ENCODE data around the gene LAMA2. TPM values are rescaled to one million over a fixed set of nuclear protein-coding genes. Genes with fewer than 3 reads are reported as not detected.

LAMA2 gene
- total RNA-seq, 1 donor from 2014 or later, result 107 TPM

DNA sequence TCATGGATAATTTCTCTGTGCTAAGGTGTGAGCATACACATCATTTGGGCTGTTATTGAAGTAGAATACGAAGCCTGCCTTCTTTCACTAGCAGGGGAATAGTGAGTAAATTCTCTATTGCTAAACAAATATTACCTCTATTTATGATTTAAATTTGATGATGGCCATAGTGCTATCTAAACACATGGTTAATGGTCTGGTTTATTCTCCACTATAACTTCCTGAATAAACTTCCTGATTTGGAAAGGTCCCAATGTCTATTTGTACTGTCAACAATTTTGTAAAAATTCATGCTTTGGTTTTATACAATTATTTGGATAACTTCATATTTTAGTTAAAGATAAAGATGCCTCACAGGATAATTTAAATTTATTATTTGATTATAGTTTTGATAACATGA lies 426.2 kb downstream of the LAMA2 start:
- no peak for DNase-seq (ENCODE audit: low spot score)

DNA sequence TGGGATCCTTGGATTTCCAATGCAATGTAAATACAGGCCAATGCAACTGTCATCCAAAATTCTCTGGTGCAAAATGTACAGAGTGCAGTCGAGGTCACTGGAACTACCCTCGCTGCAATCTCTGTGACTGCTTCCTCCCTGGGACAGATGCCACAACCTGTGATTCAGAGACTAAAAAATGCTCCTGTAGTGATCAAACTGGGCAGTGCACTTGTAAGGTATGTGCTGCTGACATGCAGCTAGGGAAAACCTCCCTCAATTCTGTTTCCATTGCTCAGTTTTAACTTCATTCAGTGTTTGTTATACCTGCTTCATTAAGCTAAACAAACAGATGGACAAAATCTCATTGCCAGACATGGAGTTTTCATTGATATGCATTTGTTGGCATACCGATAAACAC lies 429.9 kb downstream of the LAMA2 start:
- no peak for DNase-seq (ENCODE audit: low spot score)

DNA sequence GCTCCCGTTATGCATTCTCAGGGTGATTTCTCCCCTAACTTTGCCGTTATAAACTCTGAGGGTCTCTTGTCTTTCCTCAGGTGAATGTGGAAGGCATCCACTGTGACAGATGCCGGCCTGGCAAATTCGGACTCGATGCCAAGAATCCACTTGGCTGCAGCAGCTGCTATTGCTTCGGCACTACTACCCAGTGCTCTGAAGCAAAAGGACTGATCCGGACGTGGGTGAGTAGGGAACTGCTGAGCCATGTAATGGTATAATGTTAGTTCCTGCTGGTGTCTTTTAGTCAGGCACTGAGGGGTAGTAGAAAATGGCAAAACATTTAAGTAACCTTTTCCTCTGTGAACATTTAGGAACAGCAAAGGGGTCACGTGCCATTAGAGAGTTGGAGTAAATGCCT lies 431.6 kb downstream of the LAMA2 start:
- no peak for DNase-seq (ENCODE audit: low spot score)

DNA sequence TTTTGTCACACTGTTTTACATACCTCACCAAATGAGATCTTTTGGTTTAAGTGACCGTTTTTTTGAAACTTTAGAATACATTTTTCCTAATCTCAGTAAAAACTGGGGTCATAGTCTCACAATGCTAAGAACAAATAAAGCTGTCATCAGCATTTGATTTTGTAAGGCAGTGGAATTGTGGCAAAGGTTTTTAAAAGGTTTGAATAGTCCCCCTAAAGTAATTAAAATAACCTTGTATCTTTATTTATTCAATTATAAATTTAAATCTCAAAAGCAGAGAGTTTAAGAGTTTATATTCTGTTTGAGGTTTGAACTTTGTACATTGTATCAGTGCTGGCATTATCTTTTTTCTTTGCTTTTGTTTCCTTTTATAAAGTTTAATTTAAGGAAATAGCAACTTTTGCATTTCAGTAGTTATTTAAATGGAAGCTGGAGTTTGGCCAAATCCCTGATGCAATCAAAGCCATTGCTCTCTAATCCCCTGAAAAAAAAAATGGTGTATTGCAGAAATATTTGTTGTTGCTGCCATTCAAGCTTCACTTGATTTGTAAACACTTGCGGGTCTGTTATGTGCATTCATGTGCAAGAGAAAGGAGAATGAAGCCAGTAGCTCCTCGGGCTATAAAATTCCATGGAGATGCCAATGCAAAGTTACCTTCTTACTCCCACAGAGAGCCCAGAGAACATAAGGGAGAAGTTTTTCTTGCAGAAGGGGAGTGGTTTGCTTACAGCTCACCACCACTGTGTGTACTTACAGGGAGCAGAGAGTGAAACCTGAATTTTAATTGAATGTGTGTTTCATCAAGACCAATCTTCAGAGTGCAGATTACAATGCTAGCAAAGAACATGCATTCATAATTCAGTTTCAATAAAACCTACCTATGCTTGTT lies 435.2 kb downstream of the LAMA2 start:
- DNase-seq (ENCODE audit: low spot score), result no peak

DNA sequence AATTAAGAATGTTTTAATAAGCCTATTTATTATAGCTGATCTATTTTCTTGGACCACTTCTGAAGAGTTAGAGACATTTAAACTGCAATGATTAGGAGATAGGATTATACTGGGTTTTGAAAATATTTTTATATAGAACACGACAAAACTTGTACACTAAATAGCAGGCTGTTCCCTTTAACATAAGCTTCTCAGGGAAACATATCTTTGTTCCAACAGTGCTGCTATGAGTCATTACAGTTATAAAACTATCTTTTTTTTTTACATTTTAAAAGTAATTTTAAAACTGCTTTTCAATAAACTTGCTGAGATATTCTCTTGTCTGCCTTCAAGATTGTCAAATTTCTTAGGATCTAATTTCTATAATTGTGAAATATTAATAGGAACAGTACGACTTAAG lies 438.0 kb downstream of the LAMA2 start:
- peak; percentile 18 for DNase-seq (ENCODE audit: low spot score)

DNA sequence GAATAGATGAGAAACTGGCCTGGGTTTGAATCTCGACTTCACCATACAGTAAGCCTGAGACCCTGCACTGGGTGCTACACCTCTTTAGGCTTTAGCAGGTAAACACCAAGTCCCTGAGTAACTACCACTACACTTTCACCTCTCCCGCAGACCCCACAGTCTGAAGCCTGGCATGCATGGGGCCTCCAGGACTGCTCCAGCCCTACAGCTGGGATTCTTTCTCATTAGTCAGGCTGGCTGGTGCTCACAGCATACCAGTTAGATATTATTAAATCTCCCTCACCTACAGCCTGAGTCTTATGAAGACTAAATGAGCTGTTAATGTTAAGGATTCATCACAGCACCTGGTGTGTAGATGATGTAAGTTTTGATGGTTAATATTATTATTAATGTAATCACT lies 438.4 kb downstream of the LAMA2 start:
- no peak for DNase-seq (ENCODE audit: low spot score)

DNA sequence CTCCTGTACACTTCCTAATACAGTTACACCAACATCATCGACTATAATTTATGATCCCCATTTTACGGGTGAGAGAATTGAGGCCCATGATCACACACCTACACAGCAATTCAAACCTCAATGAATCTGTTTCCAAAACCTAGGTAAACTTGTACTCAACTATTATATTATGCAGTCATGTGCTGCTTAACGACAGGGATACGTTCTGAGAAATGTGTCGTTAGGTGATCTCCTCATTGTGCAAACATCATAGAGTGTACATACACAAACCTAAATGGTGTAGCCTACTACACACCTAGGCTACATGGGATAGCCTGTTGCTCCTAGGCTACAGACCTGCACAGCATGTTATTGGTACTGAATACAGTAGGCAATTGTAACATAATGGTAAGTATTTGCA lies 441.4 kb downstream of the LAMA2 start:
- no peak for DNase-seq (ENCODE audit: low spot score)

DNA sequence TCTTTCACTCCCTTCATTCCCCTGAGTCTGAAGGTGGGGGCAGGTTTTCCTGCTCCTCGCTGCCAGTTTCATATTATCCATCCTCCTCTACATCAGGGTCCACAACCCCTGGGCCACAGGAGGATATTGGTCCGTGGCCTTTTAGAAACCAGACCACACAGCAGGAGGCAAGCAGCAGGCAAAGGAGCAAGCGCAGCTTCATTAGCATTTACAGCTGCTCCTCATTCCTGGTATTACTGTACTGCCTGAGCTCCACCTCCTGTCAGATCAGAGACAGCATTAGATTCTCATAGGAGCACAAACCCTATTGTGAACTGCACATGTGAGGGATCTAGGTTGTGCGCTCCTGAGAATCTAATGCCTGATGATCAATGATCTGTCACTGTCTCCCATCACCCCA lies 446.7 kb downstream of the LAMA2 start:
- DNase-seq (ENCODE audit: low spot score), result no peak

DNA sequence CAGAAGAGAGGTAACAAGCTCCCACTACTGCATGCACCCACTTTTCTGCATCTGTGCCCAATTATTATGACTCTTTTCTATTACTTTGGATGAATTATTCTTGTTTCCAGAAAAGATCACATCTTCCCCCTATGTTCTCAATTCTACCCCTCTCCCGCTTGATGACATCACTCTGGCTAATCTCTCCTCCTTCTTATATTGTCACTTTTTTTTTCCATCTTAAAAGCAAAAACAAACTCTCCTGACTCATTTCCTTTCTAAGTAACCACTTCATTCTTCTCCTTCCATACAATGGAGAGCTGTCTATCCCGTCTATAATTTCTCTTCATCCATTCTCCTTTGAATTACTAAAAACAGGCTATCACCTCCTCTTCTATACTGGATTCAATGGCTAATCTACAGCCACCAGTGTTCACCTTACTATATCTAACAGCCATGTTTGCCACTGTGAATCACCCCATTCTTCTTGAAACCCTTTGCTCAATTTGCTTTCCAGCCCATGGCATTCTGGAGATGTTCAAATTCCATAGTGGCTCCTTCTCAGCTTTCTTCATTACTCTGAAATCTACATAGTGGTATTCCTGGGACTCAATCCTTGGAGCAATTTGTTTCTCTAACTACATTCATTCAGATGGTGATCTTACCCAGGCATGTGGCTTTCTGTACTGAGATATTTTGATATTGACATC lies 448.7 kb downstream of the LAMA2 start:
- no peak for DNase-seq (ENCODE audit: low spot score)

DNA sequence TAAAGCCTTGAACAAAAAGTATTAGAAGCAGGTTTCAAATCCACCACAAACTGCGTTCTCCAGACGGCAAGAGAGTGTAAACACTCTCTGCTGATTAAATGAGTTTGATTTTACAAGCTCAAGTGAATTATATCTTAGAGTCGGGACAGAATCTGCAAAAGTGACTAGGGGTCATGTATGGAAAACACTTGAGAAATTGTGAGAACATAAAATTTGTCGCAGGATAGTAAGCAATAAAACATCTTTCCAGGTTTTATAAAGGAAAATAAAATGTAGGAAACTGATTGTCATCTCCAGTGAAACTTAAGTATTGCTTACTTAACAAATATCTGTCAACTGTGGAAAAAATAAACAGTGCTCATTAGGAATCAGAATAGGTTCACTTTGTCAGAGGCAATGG lies 452.9 kb downstream of the LAMA2 start:
- DNase-seq (ENCODE audit: low spot score), result no peak

DNA sequence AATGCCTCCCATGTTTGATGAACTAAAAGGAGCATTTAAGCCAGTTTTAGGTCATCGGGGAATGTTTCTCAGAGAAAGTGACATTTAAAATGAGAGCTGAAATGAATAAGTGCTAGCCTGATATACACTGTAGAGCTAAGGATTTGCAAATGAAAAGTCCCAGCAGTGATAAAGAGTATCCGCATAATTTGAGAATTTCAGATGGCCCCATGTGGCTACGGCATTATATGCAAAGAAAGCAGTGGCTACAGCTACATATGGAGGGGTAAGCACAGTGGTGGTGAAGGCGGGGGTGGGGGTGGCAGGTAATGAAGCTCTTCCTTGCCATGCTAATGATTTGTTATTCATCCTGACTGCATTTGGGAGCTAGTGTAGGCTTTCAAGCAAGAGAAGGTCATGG lies 455.7 kb downstream of the LAMA2 start:
- DNase-seq (ENCODE audit: low spot score), result no peak

DNA sequence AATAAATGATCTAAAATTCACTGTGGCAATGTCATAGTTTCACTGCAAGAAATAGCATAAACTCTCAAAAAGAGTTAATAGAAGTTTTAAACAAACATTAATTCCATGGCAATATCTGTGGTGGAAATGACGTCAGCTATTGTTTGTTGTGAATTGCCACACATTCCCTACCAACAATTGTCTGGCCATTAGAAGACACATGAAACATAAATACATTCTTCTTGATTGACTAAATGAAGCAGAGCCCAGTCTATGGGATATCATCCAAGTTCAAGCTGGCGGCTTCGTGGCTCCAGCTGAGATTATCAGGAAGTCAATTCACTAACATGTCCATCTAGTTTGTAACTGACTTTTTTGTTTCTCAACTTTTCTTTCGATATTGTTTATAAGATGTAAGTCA lies 458.0 kb downstream of the LAMA2 start:
- DNase-seq (ENCODE audit: low spot score), result no peak

DNA sequence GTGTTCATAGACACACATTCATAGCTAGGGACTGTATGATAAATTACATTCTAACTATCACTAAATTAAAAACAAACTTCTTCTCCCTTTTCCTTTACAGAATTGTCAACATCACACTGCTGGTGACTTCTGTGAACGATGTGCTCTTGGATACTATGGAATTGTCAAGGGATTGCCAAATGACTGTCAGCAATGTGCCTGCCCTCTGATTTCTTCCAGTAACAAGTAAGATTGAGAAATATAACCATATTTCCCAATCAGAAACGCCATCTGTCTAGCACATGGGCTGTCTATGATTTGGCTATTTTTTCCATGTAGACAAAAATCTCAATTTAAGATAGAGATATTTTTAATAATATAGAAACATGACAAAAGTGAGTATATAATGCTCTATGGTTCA lies 459.3 kb downstream of the LAMA2 start:
- no peak for DNase-seq (ENCODE audit: low spot score)

DNA sequence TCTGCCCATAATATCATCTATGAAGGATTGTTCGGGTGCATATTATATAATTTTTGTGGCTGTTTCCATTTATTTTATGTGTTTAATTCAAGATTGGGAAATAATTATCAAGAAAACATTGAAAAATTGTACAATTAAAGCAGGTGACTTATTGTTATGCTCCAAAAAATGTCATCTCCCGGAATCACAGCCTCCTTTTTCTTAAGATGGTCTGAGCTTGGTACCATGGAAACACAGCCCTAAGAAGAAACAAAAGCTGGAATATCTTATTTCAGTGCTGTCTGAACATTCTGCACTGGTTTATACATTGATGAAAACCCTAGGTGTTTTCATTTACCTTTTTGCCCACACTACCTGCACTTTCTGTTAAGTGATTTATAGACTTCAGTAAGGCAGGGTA lies 459.9 kb downstream of the LAMA2 start:
- no peak for DNase-seq (ENCODE audit: low spot score)

DNA sequence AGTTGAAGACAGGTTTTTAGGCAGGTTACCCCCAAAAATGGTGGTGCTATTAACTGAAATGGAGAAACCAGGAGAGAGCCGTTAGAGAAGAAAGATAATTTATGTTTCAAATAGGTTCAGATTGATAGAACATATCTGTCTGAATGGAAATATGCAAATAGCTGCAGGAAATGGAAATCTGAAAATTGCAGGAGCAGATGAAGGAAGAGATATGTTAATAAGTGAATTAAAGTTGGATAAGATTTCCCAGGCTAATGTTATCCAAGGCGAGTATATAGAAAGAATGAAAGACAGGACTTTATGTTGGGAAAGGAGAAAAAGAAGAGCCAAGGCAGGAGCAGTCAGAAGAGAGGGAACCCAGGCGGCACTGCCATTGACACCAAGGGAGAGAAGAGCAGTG lies 461.4 kb downstream of the LAMA2 start:
- DNase-seq (ENCODE audit: low spot score), result no peak

DNA sequence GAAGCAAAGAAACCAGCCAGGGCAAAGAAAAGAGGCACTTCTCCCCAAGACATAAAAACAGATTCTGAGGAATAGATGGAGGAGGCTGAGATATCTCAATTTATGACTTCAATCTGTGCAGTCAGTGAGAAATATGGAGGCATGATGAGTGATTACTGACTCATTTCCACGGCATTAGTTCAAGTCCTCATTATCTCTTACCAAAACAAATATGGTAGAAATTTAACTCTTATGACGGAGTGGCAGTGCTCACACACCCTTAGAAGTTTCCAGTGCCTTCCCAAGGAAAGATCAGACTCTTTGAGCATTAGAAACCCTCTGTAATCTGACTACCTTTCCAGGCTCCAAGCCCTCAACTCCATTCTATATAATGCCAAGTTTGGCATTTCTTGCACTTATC lies 463.0 kb downstream of the LAMA2 start:
- DNase-seq (ENCODE audit: low spot score), result no peak

DNA sequence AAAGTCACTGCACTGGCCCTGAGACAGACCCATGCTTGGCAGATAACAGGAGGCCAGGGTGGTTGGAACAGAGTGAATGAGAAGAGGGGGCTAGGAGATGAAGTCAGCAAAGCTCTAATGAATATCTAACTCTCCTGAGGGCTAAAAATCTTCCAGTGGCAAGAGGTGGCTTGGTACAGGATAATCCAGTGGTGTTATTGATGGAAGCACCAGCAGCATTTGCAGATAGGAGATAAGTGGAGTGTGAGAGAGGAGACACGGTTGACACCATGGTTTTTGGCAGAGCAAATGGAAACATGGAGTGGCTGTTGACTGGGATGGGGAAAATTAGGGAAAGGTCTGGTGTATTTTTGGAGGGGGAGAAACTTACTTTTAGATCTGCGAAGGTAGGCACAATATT lies 464.0 kb downstream of the LAMA2 start:
- DNase-seq (ENCODE audit: low spot score), result no peak

DNA sequence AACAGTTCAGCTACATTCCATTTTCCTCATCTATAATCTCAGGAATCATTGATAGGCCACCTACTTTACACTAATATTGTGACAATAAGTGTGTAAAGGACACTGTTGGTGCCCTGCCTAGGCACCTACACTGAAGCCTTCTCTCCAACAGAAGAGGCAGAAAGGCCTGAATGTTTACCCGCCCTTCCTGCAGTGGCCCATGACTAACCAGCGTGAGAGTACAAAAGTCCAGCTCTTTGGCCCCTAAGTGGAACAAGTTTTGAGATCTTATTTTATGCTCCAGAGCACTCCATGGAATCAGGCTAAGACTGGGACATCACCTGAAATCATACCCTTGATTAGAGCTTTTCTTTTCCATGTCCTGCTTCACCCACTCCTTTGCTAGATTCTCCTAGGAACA lies 467.3 kb downstream of the LAMA2 start:
- no peak for DNase-seq (ENCODE audit: low spot score)

DNA sequence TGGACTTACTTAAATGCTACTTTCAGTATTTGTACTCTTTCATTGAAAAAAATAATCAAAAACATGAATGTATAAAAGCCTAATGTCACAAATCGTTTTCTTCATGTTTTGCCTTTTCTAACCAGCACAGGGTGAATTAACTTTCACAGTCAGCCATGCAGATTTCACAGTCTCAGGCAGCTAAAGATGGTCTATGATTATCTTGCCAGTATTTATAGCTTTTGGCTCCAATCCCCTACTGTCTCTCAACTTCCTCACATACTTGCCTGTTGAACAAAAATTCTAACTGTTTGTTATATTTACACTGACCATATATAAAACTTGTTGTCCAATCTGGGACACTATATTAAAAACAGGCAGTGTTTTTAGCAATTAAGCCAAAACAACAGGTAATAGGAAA lies 468.9 kb downstream of the LAMA2 start:
- DNase-seq (ENCODE audit: low spot score), result no peak

DNA sequence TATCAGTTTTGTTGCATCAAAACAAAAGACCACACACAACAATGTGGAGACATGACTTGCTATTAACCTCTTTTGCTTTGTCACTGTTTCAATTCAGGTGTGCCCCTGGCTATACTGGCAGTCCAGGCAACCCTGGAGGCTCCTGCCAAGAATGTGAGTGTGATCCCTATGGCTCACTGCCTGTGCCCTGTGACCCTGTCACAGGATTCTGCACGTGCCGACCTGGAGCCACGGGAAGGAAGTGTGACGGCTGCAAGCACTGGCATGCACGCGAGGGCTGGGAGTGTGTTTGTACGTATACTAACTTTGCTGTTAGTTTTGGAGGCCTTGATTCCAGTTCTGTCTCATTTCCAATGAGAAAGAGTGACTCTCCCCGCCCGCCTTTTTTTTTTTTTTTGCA lies 470.1 kb downstream of the LAMA2 start:
- no peak for DNase-seq (ENCODE audit: low spot score)

DNA sequence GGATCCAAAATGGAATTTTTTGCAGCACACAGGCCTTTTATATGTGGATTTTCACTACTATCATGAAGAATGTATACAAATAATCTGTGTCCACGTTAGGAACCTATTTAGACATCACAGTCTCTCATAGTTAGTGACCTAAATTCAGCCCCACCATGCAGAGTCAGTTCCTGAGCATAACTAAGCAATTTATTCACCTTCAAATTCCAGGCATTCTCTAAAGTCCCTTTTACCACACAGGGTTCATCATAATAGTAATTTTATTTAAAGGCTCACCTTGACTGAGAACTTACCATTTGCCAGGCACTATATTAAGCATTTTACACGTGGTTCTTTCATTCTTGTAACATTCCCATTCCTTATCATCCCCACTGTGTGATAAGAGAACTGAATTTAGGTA lies 473.2 kb downstream of the LAMA2 start:
- DNase-seq (ENCODE audit: low spot score), result no peak

DNA sequence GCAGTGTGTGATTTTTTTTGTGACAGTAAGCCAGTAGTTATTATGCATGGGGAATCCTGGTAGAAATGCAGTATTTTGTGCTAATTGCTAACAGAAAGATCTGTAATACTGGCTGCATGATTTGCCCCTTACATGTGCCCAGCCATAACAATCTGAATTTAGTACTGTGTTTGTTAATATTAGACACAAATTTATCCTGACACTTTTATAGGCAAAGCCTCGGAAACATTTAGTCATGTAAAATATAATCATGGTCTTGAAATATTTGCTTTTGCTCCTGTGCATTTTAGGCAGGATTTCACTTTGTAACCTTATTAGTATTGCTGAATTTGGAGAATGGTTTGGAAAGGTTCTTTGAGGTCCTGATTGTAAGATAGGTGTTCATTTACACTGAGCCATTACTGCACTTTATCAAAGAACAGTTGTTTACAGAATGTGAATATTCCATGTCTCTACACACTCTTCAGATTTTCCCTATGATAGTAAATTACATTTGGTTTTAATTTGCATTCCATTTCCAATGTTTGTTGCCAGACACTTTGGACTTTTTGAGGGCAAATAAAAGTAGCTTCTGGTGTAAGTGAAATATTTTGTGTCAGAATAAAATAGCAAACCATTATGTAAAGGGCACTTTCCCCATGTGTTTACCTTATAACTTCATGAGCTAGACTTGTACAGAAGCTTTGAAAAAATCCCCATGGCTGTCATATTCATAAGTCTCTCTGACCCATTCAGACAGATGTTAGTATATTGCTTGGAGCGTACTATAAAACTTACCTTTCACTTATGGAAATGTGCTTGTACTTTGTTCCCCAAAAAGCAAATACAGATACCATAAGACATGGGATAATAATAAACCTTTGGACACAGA lies 477.1 kb downstream of the LAMA2 start:
- no peak for DNase-seq (ENCODE audit: low spot score)

DNA sequence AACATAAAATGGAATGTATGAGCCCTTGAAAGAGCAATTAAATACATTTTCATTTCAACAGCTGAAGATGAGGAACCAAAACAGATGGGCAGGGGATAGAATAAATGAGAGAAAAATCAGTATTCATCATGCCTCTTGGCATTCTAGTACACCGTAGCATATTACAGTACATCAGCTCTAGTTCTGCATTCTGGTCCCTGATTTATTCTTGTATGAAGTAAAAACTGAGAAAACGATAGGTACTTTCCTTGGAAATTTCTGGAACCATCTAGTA lies 477.7 kb downstream of the LAMA2 start:
- DNase-seq (ENCODE audit: low spot score), result no peak

Data from umbilical cord (tissue), 2 donors.